HEK293T (cell line): Measurements from ENCODE around the gene NTMT1.

Experiments used
- ARNT ChIP-seq: fragments of 450-650 bp; IDR thresholded peaks from 2 replicates; pipeline ENCODE4 v1.6.1; 2017; ENCODE audit warnings: mild to moderate bottlenecking
- BHLHE40 ChIP-seq: fragments of 450-650 bp; IDR thresholded peaks from 2 replicates; pipeline ENCODE4 v1.6.1; 2016; ENCODE audit warnings: mild to moderate bottlenecking, moderate library complexity, borderline replicate concordance
- CTBP1 ChIP-seq: fragments of 450-650 bp; IDR thresholded peaks from 2 replicates; pipeline ENCODE4 v1.6.1; 2016; ENCODE audit warnings: borderline replicate concordance
- ELF4 ChIP-seq: fragments of 450-650 bp; IDR thresholded peaks from 2 replicates; pipeline ENCODE4 v1.6.1; 2017; ENCODE audit warnings: antibody characterized with exemption
- FOXK2 ChIP-seq: fragments of 450-650 bp; IDR thresholded peaks from 2 replicates; pipeline ENCODE4 v1.6.1; 2016; ENCODE audit warnings: mild to moderate bottlenecking
- FOXM1 ChIP-seq: fragments of 450-650 bp; IDR thresholded peaks from 2 replicates; pipeline ENCODE4 v1.6.1; 2017; ENCODE audit warnings: mild to moderate bottlenecking, borderline replicate concordance
- HDGF ChIP-seq: fragments of 450-650 bp; IDR thresholded peaks from 2 replicates; pipeline ENCODE4 v1.6.1; 2017; ENCODE audit warnings: antibody characterized with exemption, borderline replicate concordance
- NFRKB ChIP-seq: fragments of 450-650 bp; IDR thresholded peaks from 2 replicates; pipeline ENCODE4 v1.6.1; 2016; ENCODE audit warnings: mild to moderate bottlenecking, moderate library complexity
- SP1 ChIP-seq: fragments of 450-650 bp; IDR thresholded peaks from 2 replicates; pipeline ENCODE4 v1.6.1; 2017
- SUZ12 ChIP-seq: fragments of 450-650 bp; IDR thresholded peaks from 2 replicates; pipeline ENCODE4 v1.6.1; 2016; ENCODE audit warnings: mild to moderate bottlenecking
- TARDBP ChIP-seq: fragments of 450-650 bp; IDR thresholded peaks from 2 replicates; pipeline ENCODE4 v1.6.1; 2016
- ZNF384 ChIP-seq: fragments of 450-650 bp; IDR thresholded peaks from 2 replicates; pipeline ENCODE4 v1.6.1; 2016

- no peak for TF ChIP-seq CTBP1
- TF ChIP-seq FOXK2: no peak
- TF ChIP-seq SP1: no peak
- no peak for TF ChIP-seq HDGF
- no peak for TF ChIP-seq ZNF384
- no peak for TF ChIP-seq SUZ12
- TF ChIP-seq ARNT: no peak
- TF ChIP-seq TARDBP: no peak
- TF ChIP-seq BHLHE40: no peak
- TF ChIP-seq NFRKB: no peak
- no peak for TF ChIP-seq FOXM1
- TF ChIP-seq ELF4: no peak; the same call in 1 of the 2 replicates
These were observed at the start of gene NTMT1 for GRCh38 chr9:129626079-129626624.
